Activated naive CD4-positive, alpha-beta T cell (primary cell): ENCODE measurements around the gene GEMIN7.

Experiments
- DNase-seq, 4 experiments: peaks; one replicate each; lab custom pipeline; 2025; lab: John Stamatoyannopoulos, UW

The GEMIN7 gene

DNA sequence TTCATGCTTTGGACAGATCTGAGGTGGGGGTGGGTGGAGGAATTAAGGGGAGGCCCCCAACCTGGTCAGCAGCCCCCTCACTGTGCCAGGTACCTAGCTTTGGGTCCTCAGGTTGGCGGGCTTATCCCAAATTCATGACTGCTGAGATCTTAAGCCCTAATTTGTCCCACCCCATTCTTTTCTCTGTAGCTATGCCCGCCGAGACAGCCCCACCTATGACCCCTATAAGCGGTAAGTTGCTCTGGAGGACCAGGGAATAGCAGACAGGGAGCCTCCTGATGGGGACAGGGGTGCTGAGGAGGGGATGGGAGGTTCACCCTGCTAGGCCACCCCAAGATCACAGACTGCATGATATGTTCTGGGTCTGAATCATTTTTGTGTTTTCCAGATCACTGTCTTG, 17.1 kb upstream of the GEMIN7 start:
- DNase-seq, result no peak

DNA sequence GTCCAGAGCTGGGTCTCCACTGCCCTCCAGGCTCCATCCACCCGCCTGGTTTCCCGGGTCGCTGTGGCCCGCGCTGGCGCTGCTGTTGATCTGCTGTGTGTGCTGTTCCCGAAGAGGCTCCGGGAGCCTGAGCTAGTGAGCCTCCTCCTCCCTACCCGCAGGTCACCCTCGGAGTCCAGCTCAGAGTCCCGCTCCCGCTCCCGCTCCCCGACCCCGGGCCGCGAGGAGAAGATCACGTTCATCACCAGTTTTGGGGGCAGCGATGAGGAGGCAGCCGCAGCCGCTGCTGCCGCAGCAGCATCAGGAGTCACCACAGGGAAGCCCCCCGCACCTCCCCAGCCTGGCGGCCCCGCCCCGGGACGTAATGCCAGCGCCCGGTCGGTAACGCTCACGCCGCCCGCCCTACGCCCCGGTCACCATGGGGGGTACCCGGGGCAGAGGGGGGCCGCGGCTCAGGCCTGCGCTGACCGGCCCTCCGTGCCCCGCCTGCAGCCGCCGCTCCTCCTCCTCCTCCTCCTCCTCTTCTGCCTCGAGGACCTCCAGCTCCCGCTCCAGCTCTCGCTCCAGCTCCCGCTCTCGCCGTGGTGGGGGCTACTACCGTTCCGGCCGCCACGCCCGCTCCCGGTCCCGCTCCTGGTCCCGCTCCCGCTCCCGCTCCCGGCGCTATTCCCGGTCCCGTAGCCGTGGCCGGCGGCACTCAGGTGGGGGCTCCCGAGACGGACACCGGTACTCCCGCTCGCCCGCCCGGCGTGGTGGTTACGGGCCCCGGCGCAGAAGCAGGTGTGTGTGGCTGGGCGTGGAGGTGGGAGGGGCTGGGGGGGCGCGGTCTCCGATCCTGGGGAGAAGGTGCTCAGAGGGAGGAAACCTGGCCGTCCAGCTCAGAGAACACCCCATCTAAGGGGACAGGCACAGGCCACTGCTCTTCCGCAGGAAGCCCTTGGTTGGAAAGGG, 14.9 kb upstream of the GEMIN7 start:
- DNase-seq, result no peak

DNA sequence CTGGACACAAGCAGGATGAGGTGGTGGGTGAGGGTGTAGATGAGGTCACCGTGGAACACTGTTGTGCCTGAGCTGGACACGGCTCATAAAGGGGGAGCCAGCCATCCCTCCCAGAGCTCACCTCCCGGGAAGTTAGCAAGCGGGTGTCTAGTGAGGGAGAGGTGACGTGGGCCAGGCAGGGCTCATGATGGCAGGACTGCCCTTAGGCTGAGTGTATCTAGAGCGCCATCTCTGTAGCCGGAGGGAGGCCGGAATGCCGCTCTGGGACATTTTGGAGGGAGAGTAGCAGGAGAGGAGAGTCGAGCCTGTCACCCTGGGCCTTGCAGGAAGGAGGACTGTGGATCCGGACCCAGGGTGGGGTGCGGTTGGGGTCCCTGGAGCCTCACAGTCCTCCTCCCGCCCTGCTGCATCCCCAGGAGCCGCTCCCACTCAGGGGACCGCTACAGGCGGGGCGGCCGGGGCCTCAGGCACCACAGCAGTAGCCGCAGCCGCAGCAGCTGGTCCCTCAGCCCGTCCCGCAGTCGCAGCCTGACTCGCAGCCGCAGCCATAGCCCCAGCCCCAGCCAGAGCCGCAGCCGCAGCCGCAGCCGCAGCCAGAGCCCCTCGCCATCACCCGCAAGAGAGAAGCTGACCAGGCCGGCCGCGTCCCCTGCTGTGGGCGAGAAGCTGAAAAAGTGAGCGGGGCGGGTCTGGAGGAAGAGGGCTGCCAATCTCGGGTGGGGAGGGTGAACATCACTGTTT, 12.0 kb upstream of the GEMIN7 start:
- no peak for DNase-seq

DNA sequence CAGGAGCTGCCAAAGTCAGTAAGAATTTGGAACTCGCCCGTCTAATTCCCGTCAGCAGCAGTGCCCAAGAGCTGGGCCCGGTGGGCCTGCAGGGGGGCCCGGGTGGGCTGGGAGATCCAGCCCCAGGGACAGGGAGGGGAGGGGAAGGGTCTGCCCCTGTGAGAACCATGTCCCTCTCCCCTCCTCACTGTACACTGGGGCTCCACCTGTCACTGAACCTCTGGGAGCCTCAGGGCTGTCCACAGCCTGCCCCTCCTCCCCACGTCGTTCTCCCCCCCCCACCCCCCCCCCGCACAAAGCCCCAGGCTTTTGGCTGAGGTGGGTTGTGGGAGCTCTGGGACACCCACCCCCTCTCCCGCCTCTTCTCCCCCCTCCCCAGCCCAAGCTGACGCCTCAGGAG, 11.0 kb upstream of the GEMIN7 start:
- no peak for DNase-seq

DNA sequence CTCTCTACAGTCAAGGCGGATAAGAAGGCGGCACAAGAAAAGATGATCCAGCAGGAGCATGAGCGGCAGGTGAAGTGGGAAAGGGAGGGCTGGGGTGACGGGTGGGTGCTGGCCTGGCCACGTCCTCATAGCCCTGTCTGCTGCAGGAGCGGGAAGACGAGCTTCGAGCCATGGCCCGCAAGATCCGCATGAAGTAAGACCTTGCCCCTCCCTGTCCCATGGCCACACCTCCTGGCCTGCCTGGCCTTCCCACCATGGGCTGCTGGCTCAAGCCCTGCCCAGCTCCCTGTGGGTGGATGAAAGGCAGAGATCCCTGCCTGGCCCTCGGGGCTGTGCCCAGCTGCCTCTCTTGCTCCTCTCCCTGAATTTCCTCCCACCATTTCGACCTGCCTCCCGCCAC, 10.0 kb upstream of the GEMIN7 start:
- DNase-seq, result no peak

DNA sequence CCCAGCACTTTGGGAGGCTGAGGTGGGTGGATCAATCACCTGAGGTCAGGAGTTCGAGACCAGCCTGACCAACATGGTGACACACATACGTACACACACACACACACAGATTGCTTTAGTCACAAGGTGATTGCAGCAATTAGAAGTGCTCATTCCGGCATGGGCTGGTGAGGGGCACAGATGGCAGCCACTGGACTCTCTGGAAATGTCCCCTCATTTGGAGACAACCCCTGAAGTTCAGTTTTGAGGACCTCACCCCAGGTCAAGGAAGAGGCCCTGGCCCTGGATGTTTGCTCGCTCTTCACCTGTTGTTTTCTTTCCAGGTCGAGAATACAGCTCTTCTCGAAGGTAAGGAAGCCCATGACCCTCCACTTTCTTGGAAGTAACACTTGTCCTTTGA, 8.8 kb upstream of the GEMIN7 start:
- no peak for DNase-seq

DNA sequence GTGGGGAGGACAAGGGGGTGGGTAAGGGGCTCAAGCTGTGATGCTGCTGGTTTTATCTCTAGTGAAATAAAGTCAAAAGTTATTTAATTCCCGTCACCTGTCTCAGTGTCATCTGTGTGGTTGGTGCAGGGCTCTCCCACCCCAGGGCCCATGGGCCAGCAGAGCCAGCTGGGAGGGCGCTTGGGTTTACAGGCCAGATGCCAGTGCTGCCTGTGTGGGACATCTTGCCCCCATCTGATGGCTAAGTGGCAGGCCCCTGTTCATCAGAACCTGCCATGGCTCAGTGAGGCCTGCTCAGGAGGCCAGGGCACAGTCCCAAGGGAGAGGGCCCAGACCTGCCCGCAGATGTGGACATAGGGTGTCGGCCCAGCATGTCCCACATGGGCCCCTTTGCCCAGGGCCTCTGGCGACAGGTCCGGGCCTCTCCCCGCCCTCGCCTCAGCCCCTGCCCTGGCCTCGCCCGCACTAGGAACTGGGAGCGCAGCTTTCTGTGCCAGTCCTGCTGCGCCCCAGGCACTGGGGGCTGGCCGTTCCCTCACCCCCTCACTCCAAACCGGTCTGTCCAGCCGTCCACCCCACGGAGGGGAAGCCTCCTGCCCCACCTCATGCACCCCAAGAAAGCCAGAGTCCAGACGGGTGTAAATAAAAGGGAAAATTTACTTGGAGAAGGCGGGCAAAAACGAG, 8.1 kb upstream of the GEMIN7 start:
- no peak for DNase-seq

DNA sequence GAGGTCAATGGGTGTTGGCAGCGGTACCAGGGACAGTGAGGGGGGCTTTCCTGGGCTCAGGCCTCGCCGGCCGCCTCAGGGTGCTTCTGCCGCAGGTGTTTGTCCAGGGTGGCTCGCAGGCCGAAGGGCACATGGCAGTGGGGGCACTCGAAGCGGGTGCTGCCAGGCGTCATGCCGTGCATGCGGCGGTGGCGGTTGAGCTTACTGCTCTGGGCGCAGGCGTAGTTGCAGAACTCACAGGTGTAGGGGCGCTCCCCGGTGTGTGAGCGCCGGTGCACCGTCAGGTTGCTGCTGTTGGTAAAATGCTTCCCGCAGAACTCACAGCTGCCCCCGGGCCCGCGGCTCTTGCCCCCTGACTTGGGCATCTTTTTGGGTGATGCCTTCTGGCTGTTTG, 7.5 kb upstream of the GEMIN7 start:
- no peak for DNase-seq

DNA sequence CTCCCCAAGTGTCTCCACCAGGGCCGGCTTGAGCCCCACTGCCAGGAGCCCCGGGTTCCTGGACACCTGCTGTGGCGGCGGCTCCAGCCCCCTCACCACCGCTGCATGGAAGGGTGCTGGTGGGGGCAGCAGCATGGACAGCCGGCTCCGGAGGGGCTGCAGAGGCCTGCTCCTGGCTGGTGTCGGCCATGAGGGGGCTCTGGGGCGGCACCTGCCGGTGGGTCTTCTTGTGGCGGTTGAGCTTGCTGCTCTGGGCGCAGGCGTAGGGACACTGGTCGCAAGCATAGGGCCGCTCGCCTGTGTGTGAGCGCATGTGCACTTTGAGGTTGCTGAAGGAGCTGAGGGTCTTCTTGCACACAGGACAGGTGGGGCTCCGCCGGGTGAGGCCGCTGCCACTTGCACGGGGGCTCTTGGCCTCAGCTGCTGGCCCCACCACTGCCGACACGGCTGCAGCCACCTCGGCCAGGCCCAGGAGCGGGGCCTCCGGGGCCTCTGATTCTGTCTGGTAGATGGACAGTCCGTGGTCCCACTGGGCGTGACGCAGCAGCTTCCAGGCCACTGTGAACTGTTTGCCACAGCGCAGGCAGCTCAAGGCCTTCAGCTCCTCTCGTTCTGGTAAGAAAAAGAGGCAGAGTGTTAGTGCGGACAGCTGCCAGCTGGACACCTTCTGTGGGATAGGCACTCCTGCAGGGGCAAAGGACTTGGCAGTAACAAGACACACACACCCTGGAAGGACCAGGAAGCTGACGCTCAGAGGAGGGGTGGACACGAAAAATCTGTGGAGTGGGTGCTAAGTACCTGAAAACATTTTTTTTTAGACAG, 6.9 kb upstream of the GEMIN7 start:
- DNase-seq, result no peak

DNA sequence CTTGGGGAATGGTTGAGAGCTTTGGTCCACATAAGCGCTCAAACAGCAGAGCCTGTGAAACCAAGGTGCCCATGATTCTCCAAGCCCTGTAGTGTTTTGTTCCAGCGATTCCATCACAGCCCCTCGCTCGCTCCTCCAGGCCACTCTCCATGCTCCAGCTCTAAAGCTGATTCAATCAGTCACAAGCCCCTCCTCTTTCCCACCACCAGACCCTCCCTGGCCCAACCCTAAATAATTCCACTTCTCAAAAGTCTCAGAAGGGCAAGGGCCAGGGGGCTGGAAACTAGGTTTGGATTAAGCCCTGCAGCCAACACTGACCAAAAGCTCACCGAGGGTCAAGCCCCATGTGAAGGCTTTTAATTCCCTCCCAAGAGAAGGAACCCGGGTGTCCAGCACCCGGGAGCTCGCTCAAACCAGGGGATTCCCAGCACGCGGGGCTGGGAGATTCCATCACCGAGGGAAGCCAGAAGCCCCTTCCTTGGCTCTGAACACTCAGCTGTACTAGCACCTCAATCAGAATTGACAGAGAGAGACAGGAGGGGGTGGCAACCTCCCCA, 4.2 kb upstream of the GEMIN7 start:
- DNase-seq, result no peak

DNA sequence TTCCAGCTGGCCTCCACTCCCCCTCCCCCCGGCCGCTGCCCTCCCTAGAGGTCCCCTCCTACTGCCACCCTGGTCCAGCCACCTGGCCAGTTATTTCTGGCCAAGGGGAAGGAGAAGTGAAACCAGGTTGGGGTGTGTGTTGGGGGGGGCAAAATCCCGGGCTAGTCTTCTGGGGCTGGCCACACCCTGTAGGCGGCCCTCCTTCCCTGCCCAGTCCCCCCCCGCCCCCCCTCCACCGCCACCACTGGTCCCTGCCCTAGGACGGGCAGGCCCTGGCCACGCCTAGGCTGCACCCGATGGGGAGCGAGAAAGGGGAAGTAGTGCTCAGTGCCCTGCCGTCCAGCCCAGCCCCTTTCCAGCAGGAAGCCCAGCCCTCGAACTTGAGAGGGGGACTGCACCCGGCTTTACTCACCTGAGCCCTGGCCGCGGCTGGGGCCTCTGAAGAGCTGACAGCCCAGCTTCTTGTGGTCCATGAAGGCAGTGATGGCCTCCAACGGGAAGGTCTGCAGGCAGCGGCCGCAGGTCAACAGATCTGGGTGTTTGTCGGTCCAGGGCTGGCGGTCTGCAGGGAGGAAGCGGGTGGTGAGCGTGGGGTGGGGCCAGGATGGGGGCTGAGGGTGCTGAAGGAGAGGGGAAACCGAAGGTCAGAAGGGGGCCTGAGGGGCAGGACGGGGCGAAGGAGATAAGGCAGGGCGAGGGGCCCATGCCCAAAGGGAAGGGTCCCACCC, 3.6 kb upstream of the GEMIN7 start:
- no peak for DNase-seq

DNA sequence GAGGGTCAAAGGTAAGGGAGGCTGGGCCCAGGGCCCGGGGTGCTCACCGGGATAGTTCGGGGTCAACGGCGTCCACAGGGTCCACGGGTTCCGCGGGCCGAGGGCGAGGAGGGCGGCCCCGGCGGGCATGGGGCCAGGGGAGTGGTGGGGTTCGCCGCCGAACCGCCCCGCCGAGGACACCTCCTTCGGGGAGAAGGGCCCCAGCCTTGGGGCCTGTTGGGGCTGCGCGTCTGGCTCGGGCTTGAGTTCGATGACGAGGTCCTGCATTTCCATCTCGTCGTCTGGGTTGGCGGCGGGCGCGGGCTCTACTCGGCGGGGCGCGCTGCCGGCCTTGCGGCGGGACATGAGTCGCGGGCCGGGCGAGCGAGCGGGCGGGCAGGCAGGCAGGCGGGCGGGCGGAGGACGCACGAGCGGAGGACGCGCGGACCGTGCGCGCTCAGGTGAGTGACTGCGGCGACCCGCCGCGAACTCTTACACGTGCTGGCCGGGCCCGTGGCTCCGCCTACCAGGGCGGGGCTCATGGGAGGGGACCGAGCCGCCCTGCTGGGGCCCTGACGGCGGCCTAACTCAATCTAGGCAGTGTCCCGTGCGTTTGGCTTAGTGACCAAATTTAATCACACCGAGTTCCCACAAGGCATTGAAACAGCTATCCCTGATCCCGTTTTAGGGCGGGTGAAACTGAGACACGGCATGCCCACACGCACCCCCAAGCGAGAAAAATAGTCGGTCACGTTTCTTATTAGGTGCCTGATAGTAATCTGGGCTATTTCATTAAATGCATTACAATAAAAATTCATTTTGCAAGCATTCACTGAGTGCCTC, 2.8 kb upstream of the GEMIN7 start, which contains the start of gene ZNF296:
Gene ZNF296 (minus strand): TSS at position 450 of the 822 bp plus-strand sequence. CDS start 105 bp downstream, at position 345.
- peak; percentile 28 to 69 (median 34) for DNase-seq

DNA sequence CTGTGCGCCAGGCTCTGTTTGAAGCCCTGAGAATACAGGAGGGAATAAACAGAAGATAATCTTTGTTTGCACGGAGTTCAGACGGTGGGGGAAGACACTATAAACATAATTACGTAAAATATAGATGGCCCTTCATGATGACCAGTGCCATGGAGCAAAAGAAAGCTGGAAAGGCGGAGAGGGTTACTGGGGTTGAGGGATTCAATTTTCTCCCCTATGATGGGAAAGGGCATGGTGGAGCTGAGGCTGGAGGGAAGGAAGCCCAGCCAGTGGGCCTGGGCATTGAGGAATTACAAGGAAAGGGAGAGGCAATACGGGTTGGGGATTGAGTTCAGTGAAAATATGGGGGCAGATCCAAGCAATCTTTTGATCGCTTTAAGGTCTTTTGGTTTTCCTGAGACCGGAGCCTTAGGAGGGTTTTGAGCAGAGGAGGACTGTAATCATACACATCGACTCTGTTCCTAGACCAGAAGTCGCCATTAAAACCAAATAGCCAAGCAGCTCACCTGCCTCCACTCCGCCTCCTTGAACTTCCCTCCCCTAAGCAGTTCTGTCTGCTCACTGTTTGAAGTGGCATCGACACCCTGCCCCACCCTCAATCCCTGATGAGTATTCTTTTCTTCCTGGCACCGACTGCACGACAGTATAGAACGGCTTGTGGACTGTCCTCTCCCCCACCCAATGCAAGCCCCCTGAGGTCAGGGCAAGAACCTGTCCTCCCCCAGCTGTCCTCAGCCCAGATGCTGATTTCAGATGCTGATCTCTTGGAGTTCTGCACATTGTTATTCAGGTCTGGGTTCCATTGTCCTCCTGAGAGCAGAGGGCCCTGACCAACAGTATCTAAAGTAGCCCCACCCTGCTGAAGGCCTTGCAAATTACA, 2.0 kb upstream of the GEMIN7 start:
- DNase-seq, result no peak

DNA sequence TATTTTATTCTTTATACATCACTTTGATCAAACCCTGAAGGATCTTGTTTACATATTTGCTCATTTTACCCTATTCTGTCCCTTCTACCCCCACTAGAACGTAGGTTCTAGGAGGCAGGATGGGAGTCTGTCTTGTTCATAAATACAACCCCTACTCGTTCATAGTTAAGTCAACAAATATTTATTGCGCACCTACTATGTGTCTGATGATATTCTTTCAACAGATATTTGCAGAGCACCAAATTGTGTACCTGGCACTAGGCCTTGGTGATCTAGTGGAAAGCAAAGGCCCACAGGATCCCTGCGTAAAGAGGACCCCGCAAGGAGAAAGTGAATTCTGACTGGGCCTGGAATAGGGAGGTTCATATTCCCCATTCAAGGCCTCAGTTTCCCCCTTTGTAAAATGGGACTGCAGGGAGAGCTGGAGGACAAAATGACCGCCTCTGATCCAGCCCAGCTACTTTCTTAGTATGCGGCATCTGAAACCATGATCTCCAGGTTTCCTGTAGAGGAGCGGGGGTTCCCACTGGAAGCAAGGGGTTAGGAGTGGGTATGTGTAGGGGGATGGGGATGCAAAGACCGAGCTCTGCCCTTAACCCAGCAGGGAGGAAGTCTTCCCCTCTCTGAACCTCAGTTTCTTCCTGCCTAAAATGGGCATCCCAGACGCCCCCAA, 534 bp upstream of the GEMIN7 start:
- no peak for DNase-seq

DNA sequence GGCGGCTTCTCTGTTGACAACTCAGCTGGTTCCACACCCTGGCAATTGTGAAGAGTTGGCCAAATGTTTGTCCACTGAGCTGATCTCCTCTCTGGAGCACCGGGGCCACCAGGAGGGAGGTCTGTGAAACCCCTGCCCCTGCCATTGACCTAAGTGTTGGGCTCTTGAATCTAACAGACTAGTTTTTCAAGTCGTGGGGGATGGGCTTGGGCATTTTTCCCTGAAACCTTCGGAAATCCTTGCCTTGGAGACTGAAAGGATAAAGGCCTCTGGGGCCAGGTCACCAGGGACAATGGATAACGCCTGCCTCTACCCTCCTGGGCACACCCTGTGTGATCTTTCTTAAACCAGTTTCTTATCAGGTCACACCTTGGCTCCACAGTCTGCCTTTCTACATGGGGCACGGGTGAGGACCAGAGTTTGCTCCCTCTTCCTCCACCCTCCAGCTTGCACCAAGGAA, 881 bp downstream of the GEMIN7 start:
- no peak for DNase-seq

DNA sequence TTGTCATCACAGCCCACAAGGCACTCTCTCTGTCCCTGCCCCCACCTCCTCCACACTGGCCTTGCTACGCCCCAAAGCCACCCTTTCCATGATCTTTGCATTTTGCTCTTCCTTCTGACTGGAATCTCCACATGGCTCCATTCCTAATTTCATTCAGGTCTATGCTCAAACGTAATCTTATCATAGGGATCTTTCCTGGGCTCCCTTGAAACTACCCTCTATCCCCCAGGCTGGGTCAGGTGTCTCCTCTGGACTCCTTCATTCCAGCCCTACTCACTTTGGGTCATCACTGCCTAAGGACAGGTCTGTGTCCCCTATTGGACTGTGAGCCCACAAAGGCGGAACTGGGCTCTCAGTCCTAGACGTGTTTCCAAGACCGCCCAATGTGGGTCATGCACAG, 3.1 kb downstream of the GEMIN7 start:
- DNase-seq, result no peak

DNA sequence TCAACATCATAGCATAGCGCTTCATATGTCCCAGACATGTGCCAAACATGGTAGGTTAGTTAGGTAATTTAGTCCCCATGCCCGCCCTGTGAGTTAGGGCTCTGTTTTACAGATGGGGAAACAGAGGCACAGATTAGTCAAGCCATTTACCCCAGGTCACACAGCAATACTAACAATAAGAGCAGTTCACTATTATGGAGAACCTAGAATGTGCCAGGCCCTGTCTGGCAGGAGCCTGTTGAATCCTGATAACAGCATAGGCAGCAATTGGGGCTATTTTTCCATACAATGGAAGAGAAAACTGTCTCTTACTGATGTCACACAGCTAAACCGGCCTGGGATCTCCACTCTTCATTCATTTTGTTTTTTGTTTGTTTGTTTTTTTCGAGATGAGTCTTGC, 7.4 kb downstream of the GEMIN7 start:
- no peak for DNase-seq

DNA sequence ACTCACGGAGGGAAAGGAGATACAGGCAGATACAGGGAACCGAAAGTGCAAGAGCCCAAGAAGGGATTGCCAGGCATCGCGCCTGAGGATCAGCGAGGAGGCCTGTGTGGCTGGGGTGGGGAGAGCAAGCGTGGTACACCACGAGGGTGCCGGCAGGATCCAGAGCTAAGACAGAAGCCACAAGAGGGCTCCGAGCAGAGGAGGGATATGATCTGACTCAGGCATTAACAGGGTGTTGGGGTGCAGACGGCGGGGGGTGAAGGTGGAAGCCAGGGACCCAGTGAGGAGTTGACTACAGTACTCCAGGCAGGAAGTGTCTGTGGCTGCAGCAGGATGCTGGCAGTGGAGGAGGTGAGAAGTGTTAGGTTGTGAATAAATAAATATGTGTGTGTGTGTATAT, 8.5 kb downstream of the GEMIN7 start:
- DNase-seq, result peak in 2 of 4 experiments; percentile 15 to 27
